ENCODE data around the gene CD8A. TPM values are rescaled to one million over a fixed set of nuclear protein-coding genes. Genes with fewer than 3 reads are reported as not detected.

CD8A gene
- total and polyA plus RNA-seq, 3 experiments from 2014 or later, result 359 to 924 (median 363) TPM

GRCh38 chr2:86821842-86822241, 31.1 kb upstream of the CD8A start:
- POLR2A ChIA-PET, result interaction anchor here (0.6 to 5.3 kb wide), 7 partner anchors 10 to 40 kb away, joined by 3 to 60 read pairs (median 7); partner anchors contain the start of gene CD8B
- peaks cover 7 to 61% (median 11%) of the 10 kb centered on the region in 3 donors for H3K36me3 Mint-ChIP-seq

GRCh38 chr2:86821306-86821705, 30.6 kb upstream of the CD8A start:
- peaks cover 44% of the 10 kb centered on the region for H3K4me1 ChIP-seq (ENCODE audit: insufficient read depth, low read length)
- Mint-ChIP-seq H3K27ac (peak overlapping the region; percentile 89 to 99 (median 94)), H3K27me3 (no peaks in the 10 kb centered on the region), H3K36me3 (peaks cover 7 to 66% (median 11%) of the 10 kb centered on the region in 3 donors), H3K4me3 (peak overlapping the region; percentile 83 to 97 (median 88)), H3K9me3 (peaks cover 0 to 4% (median 0%) of the 10 kb centered on the region in 5 donors), H3K4me1 (peaks cover 84 to 90% (median 85%) of the 10 kb centered on the region in 3 donors)
- DNase-seq, result peak in 3 of 5 donors; percentile 35 to 63 (median 57)
- H3K27ac ChIP-seq (ENCODE audit: low read depth, low read length), result peak overlapping the region; percentile 71
- H3K27me3 ChIP-seq (ENCODE audit: insufficient read depth, low read length, poor library complexity, severe bottlenecking), result no peaks in the 10 kb centered on the region
- H3K9me3 ChIP-seq (ENCODE audit: low read length), result no peaks in the 10 kb centered on the region
- ChIA-PET CTCF (interaction anchor here (1.0 to 8.7 kb wide), 5 partner anchors 9 to 55 kb away, joined by 3 to 96 read pairs (median 8); no protein-coding TSS in a partner anchor), POLR2A (interaction anchor here (0.6 to 5.3 kb wide), 4 partner anchors 9 to 34 kb away, joined by 4 to 60 read pairs (median 10); no protein-coding TSS in a partner anchor)
- no peaks in the 10 kb centered on the region for H3K36me3 ChIP-seq (ENCODE audit: insufficient read depth, low read length)
- H3K4me3 ChIP-seq (ENCODE audit: low read length), result peak overlapping the region; percentile 48

More at GRCh38 chr2:86821842-86822241, 31.1 kb upstream of the CD8A start:
- Histone ChIP-seq H3K4me1 (ENCODE audit: insufficient read depth, low read length) (peaks cover 49% of the 10 kb centered on the region), H3K9me3 (ENCODE audit: low read length) (no peaks in the 10 kb centered on the region), H3K27me3 (ENCODE audit: insufficient read depth, low read length, poor library complexity, severe bottlenecking) (no peaks in the 10 kb centered on the region), H3K36me3 (ENCODE audit: insufficient read depth, low read length) (no peaks in the 10 kb centered on the region), H3K4me3 (ENCODE audit: low read length) (peak overlapping the region; percentile 48), H3K27ac (ENCODE audit: low read depth, low read length) (peak overlapping the region; percentile 71)
- H3K4me3 Mint-ChIP-seq, result peak overlapping the region; percentile 83 to 97 (median 88)
- CTCF ChIA-PET, result interaction anchor here (1.0 to 8.7 kb wide), 4 partner anchors 10 to 55 kb away, joined by 3 to 96 read pairs (median 6); no protein-coding TSS in a partner anchor
- DNase-seq, result no peak
- peaks cover 0 to 4% (median 0%) of the 10 kb centered on the region in 5 donors for H3K9me3 Mint-ChIP-seq
- no peaks in the 10 kb centered on the region for H3K27me3 Mint-ChIP-seq
- peaks cover 83 to 90% (median 84%) of the 10 kb centered on the region in 3 donors for H3K4me1 Mint-ChIP-seq
- peak overlapping the region; percentile 89 to 99 (median 94) for H3K27ac Mint-ChIP-seq

- Histone ChIP-seq H3K27me3 (ENCODE audit: insufficient read depth, low read length, poor library complexity, severe bottlenecking) (no peaks in the 10 kb centered on the region), H3K27ac (ENCODE audit: low read depth, low read length) (no peak overlapping the region), H3K9me3 (ENCODE audit: low read length) (no peaks in the 10 kb centered on the region), H3K4me1 (ENCODE audit: insufficient read depth, low read length) (peaks cover 39% of the 10 kb centered on the region), H3K36me3 (ENCODE audit: insufficient read depth, low read length) (no peaks in the 10 kb centered on the region), H3K4me3 (ENCODE audit: low read length) (no peak overlapping the region)
- H3K9me3 Mint-ChIP-seq, result peaks cover 0 to 4% (median 0%) of the 10 kb centered on the region in 5 donors
- no peaks in the 10 kb centered on the region for H3K27me3 Mint-ChIP-seq
- H3K27ac Mint-ChIP-seq, result peak overlapping the region; percentile 72 to 99 (median 89)
- ChIA-PET CTCF (interaction anchor here (0.8 to 2.8 kb wide), 4 partner anchors 8 to 32 kb away, joined by 3 to 10 read pairs (median 8); no protein-coding TSS in a partner anchor), POLR2A (interaction anchor here (1.0 to 5.3 kb wide), 2 partner anchors 10 to 13 kb away, joined by 4 to 60 read pairs; no protein-coding TSS in a partner anchor)
- DNase-seq, result peak in 1 of 5 donors; percentile 66
- H3K36me3 Mint-ChIP-seq, result peaks cover 7 to 59% (median 13%) of the 10 kb centered on the region in 3 donors
- H3K4me1 Mint-ChIP-seq, result peaks cover 78 to 96% (median 95%) of the 10 kb centered on the region in 3 donors
- H3K4me3 Mint-ChIP-seq, result peak overlapping the region; percentile 47 to 97 (median 86)
Measured at GRCh38 chr2:86818957-86819356, 28.2 kb upstream of the CD8A start.

GRCh38 chr2:86818114-86818801, 27.5 kb upstream of the CD8A start:
- H3K9me3 ChIP-seq (ENCODE audit: low read length), result no peaks in the 10 kb centered on the region
- Mint-ChIP-seq H3K9me3 (peaks cover 0 to 4% (median 0%) of the 10 kb centered on the region in 5 donors), H3K27me3 (no peaks in the 10 kb centered on the region), H3K4me3 (peak overlapping the region; percentile 47 to 97 (median 86)), H3K36me3 (peaks cover 7 to 62% (median 15%) of the 10 kb centered on the region in 3 donors), H3K27ac (peak overlapping the region; percentile 72 to 99 (median 90)), H3K4me1 (peaks cover 77 to 96% (median 96%) of the 10 kb centered on the region in 3 donors)
- H3K4me3 ChIP-seq (ENCODE audit: low read length), result no peak overlapping the region
- H3K4me1 ChIP-seq (ENCODE audit: insufficient read depth, low read length), result peaks cover 38% of the 10 kb centered on the region
- DNase-seq, result no peak
- ChIA-PET POLR2A (interaction anchor here (1.0 to 5.3 kb wide), 3 partner anchors 9 to 14 kb away, joined by 4 to 60 read pairs (median 4); no protein-coding TSS in a partner anchor), CTCF (interaction anchor here (0.8 to 2.8 kb wide), 4 partner anchors 9 to 31 kb away, joined by 3 to 10 read pairs (median 8); no protein-coding TSS in a partner anchor)
- no peaks in the 10 kb centered on the region for H3K36me3 ChIP-seq (ENCODE audit: insufficient read depth, low read length)
- no peaks in the 10 kb centered on the region for H3K27me3 ChIP-seq (ENCODE audit: insufficient read depth, low read length, poor library complexity, severe bottlenecking)
- no peak overlapping the region for H3K27ac ChIP-seq (ENCODE audit: low read depth, low read length)

- no peaks in the 10 kb centered on the region for H3K27me3 ChIP-seq (ENCODE audit: insufficient read depth, low read length, poor library complexity, severe bottlenecking)
- peaks cover 7 to 62% (median 16%) of the 10 kb centered on the region in 3 donors for H3K36me3 Mint-ChIP-seq
- H3K4me3 ChIP-seq (ENCODE audit: low read length), result no peak overlapping the region
- ChIA-PET CTCF (interaction anchor here (2.5 kb wide), 1 partner anchor 10 kb away, joined by 14 read pairs; no protein-coding TSS in a partner anchor), POLR2A (interaction anchor here (1.0 to 2.3 kb wide), 3 partner anchors 8 to 21 kb away, joined by 3 to 6 read pairs (median 5); no protein-coding TSS in a partner anchor)
- H3K9me3 ChIP-seq (ENCODE audit: low read length), result no peaks in the 10 kb centered on the region
- peaks cover 45% of the 10 kb centered on the region for H3K4me1 ChIP-seq (ENCODE audit: insufficient read depth, low read length)
- peak in 2 of 5 donors; percentile 30 to 63 for DNase-seq
- H3K36me3 ChIP-seq (ENCODE audit: insufficient read depth, low read length), result no peaks in the 10 kb centered on the region
- peak overlapping the region; percentile 82 to 98 (median 88) for H3K27ac Mint-ChIP-seq
- H3K4me3 Mint-ChIP-seq, result peak overlapping the region; percentile 23 to 74 (median 63)
- no peak overlapping the region for H3K27ac ChIP-seq (ENCODE audit: low read depth, low read length)
- no peaks in the 10 kb centered on the region for H3K9me3 Mint-ChIP-seq
- peaks cover 79 to 94% (median 93%) of the 10 kb centered on the region in 3 donors for H3K4me1 Mint-ChIP-seq
- no peaks in the 10 kb centered on the region for H3K27me3 Mint-ChIP-seq
Measured at GRCh38 chr2:86815611-86816010, 24.9 kb upstream of the CD8A start.

GRCh38 chr2:86809481-86810121, 18.9 kb upstream of the CD8A start:
- Mint-ChIP-seq H3K27ac (peak overlapping the region; percentile 91 to 100 (median 98)), H3K9me3 (no peaks in the 10 kb centered on the region), H3K27me3 (no peaks in the 10 kb centered on the region), H3K4me3 (peak overlapping the region; percentile 85 to 99 (median 92)), H3K36me3 (peaks cover 0 to 53% (median 5%) of the 10 kb centered on the region in 3 donors), H3K4me1 (peaks cover 71 to 86% (median 77%) of the 10 kb centered on the region in 3 donors)
- no peaks in the 10 kb centered on the region for H3K9me3 ChIP-seq (ENCODE audit: low read length)
- H3K27me3 ChIP-seq (ENCODE audit: insufficient read depth, low read length, poor library complexity, severe bottlenecking), result no peaks in the 10 kb centered on the region
- H3K36me3 ChIP-seq (ENCODE audit: insufficient read depth, low read length), result no peaks in the 10 kb centered on the region
- ChIA-PET CTCF (interaction anchor here (0.8 to 8.7 kb wide), 9 partner anchors 9 to 52 kb away, joined by 3 to 132 read pairs (median 8); partner anchors contain the start of genes CD8A and CD8B), POLR2A (interaction anchor here (1.4 to 7.2 kb wide), 5 partner anchors 11 to 23 kb away, joined by 3 to 139 read pairs (median 60); partner anchors contain the start of gene CD8A)
- peaks cover 38% of the 10 kb centered on the region for H3K4me1 ChIP-seq (ENCODE audit: insufficient read depth, low read length)
- DNase-seq, result peak in 4 of 5 donors; percentile 38 to 68 (median 54)
- peak overlapping the region; percentile 80 for H3K27ac ChIP-seq (ENCODE audit: low read depth, low read length)
- H3K4me3 ChIP-seq (ENCODE audit: low read length), result peak overlapping the region; percentile 49

All from CD8-positive, alpha-beta memory T cell (primary cell).